MM.1S (cell line): ENCODE results near the gene USF2.

Source experiments
- CTCF ChIP-seq: fragments of 300-600 bp; sonication (generic); IDR thresholded peaks from 2 replicates; pipeline ENCODE4 v1.5.1; 2016; ENCODE audit warnings: antibody characterized with exemption, low read length, mixed read lengths
- EZH2 ChIP-seq: fragments of 300-600 bp; sonication (generic); optimal IDR thresholded peaks from 2 replicates; pipeline ENCODE3; 2017; ENCODE audit warnings: low read depth, mild to moderate bottlenecking, antibody characterized with exemption, low read length, mixed read lengths
- EZH2phosphoT487 ChIP-seq: fragments of 300-600 bp; sonication (generic); IDR thresholded peaks from 2 replicates; pipeline ENCODE4 v1.6.1; 2018; ENCODE audit warnings: antibody characterized with exemption, low read length

- TF ChIP-seq CTCF (no peak), EZH2 (no peak), EZH2phosphoT487 (no peak)
Measured at GRCh38 chr19:35288906-35289305, 20.1 kb downstream of the USF2 start.
